Measurements from ENCODE around the gene DGKD.

The DGKD gene

DNA sequence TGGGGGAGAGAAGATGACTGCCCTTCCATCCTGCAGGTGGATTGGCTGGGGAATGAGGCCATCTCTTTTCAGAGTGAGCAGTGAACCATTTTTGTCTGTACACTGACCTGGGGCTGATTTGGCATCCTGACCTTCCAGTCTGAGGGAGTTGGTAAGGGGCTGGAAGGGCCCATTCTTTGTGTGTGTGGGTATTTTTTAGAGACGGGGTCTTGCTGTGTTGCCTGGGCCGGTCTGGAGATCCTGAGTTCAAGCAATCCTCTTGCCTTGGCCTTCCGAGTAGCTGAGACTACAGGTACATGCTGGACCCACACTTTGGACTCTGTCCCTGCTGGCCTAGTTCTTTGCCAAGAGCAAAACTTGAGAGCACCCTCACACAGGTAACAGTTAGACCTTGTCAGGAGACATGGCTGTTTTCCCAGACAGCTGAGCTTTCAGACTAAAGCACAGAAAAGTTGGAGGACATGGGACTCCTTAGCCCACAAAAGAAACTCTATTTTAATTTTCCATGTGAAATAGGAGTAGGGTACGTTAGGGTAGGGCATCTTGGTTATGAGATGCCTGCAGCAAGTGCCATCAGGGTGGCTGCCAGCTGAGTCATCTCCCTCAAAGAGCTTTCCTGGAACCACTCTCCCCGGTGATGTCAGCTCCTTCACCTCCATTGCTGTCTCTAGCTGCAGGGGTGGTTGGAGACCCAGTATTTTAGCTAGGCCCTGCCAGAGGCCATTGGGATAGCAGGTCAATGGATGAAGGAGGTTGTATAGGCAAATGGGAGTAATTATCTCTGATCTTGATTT lies 60.7 kb downstream of the DGKD start:
- no peak for DNase-seq

GRCh38 chr2:233416199-233416598 lies 61.9 kb downstream of the DGKD start:
- no peak for DNase-seq

DNA sequence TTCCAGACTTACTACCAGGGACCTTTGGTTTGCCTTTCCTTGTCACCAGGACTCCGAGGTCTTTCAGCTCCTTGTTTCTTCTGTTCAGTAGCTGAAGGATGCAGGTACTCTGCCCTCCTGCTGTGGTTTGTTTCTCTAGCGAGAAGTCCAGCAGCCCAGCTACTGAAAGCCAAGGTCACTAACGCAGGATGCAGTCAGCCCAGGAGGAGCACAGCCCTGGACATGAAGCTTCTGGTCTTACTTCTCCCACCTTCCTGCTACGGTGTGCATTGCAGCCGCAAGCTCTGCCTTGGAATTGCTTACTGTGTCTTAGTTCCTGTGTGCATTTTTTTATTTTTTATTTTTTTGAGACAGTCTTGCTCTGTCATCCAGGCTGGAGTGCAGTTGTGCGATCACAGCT lies 62.4 kb downstream of the DGKD start:
- DNase-seq, result no peak

DNA sequence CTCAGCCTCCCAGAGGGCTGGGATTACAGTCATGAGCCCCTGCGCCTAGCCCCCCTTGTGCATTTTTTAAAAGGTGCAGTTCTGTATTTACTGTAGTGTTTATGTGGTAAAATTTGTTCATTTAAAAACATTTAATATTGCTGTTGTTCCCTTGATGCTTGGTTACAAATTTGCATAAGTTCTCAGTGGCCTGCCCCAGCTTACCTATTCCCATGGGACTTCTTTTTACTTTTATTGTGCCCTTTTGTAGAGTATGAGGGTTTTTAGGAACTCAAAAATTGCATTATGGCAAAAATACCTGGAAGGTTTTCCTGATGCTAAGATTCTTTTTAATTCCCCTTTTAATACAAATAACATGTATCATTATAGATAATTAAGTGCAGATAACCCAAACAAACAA lies 63.0 kb downstream of the DGKD start:
- DNase-seq, result no peak

GRCh38 chr2:233418052-233418760 lies 63.9 kb downstream of the DGKD start:
- DNase-seq, result no peak

DNA sequence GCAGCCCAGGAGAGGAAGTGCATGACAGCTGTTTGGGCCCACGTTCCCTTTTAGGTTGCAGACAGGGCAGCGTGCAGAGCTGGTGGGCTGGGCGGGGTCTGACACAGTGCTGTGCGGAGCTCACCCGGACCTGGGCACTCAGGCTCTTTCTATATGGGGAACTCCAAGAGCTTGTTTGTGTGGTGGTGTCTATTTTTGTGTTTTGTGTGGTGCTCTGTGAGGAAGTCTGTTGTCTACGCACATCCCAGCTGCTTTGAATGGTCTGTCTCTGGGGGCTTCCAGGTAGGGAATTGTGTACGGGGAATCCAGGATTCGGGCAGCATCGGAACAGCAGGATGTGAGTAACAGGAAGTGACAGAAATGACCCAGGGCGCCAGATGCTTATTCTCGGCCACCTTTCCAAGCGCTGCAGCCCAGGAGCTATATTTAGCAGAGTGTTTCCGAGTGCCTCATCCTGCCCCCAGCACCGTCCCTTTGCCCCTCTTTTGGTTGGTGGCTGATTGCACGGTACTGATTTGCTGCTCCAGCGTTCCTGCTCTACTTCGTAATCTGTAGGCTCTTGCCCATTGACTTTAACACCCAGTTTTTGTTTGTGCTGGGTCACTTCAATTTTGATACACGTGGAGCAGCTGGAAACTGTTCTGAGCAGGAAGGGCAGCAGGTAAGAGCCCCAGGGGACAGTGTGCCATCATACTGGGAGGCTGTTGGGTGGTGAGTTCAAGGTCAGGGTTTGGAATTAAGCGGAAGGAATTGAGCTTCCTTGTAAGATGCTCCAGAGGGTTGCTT lies 64.7 kb downstream of the DGKD start:
- DNase-seq, result peak; percentile 77

GRCh38 chr2:233419602-233420391 lies 65.5 kb downstream of the DGKD start:
- DNase-seq, result no peak

GRCh38 chr2:233421091-233421816 lies 67.0 kb downstream of the DGKD start:
- no peak for DNase-seq

GRCh38 chr2:233422050-233422639 lies 67.9 kb downstream of the DGKD start:
- DNase-seq, result no peak

GRCh38 chr2:233422649-233423551 lies 68.6 kb downstream of the DGKD start:
- no peak for DNase-seq

DNA sequence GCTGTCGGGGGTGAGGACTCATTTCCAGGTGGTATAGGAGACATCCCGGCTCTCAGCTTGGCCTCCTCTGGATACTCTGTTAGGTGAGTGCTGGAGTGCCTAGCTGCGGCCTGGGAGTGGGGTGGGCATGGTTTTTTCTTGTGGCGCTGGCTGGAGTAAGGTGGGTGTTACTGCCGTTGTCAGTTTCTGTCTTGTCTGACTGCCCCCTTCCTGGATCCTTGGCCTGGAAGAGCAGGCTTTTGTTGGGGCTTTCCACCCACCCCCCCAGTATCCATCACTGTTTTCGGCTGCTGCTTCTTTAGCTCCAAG lies 69.2 kb downstream of the DGKD start:
- no peak for DNase-seq

GRCh38 chr2:233424154-233424951 lies 70.1 kb downstream of the DGKD start:
- DNase-seq, result no peak

GRCh38 chr2:233426619-233427342 lies 72.5 kb downstream of the DGKD start:
- DNase-seq, result no peak

GRCh38 chr2:233428008-233428407 lies 73.7 kb downstream of the DGKD start:
- no peak for DNase-seq

- no peak for DNase-seq
These were observed 74.1 kb downstream of the DGKD start for GRCh38 chr2:233428438-233428837.

- peak; percentile 2 for DNase-seq
These were observed 75.0 kb downstream of the DGKD start for GRCh38 chr2:233429175-233429897.

DNA sequence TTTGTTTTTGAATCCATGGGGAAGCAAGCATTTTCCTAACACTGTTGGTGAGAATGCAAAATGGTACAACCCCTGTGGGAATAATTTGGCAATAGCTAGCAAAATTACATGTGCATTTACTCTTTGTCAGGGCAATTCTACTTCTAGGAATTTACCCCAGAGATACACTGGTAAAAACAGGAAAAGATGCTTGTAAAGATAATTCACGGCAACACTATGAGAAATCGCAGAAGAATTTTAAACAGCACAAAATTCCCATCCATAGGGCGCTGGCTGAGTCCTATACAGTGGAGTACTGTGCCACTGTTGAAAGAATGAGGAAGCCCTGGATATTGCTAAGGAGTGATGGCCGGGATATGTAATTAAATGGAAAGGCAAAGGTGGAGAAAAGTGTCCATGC lies 75.8 kb downstream of the DGKD start:
- DNase-seq, result peak; percentile 5

- DNase-seq, result no peak
These were observed 76.4 kb downstream of the DGKD start for GRCh38 chr2:233430651-233431050.

Measured in femur (tissue), 1 donor.